Measurements from ENCODE around the gene DAPK1.

Gene DAPK1

GRCh38 chr9:87570000-87570908 is 72.6 kb downstream of the DAPK1 start:
- no peak for DNase-seq

GRCh38 chr9:87572719-87573118 is 75.1 kb downstream of the DAPK1 start:
- DNase-seq, result no peak

GRCh38 chr9:87573841-87574342 is 76.2 kb downstream of the DAPK1 start:
- no peak for DNase-seq

GRCh38 chr9:87577746-87578145 is 80.1 kb downstream of the DAPK1 start:
- no peak for DNase-seq

GRCh38 chr9:87578625-87579024 is 81.0 kb downstream of the DAPK1 start:
- no peak for DNase-seq

- DNase-seq, result no peak
Measured at GRCh38 chr9:87579781-87580541, 82.3 kb downstream of the DAPK1 start.

GRCh38 chr9:87580941-87581438 is 83.3 kb downstream of the DAPK1 start:
- DNase-seq, result no peak

GRCh38 chr9:87581513-87581912 is 83.8 kb downstream of the DAPK1 start:
- DNase-seq, result no peak

GRCh38 chr9:87581949-87582637 is 84.4 kb downstream of the DAPK1 start:
- no peak for DNase-seq

GRCh38 chr9:87584326-87584725 is 86.7 kb downstream of the DAPK1 start:
- DNase-seq, result no peak

- DNase-seq, result no peak
Measured at GRCh38 chr9:87585123-87585855, 87.6 kb downstream of the DAPK1 start.

GRCh38 chr9:87586731-87587355 is 89.2 kb downstream of the DAPK1 start:
- no peak for DNase-seq

- DNase-seq, result no peak
Measured at GRCh38 chr9:87587356-87587745, 89.7 kb downstream of the DAPK1 start.

GRCh38 chr9:87587864-87588263 is 90.2 kb downstream of the DAPK1 start:
- no peak for DNase-seq

GRCh38 chr9:87588339-87588738 is 90.7 kb downstream of the DAPK1 start:
- DNase-seq, result no peak

- DNase-seq, result no peak
Measured at GRCh38 chr9:87590996-87591395, 93.3 kb downstream of the DAPK1 start.

- DNase-seq, result no peak
Measured at GRCh38 chr9:87592554-87593358, 95.1 kb downstream of the DAPK1 start.

GRCh38 chr9:87593359-87593980 is 95.8 kb downstream of the DAPK1 start:
- no peak for DNase-seq

GRCh38 chr9:87594194-87594593 is 96.5 kb downstream of the DAPK1 start:
- DNase-seq, result no peak

- DNase-seq, result no peak
Measured at GRCh38 chr9:87594662-87595061, 97.0 kb downstream of the DAPK1 start.
